Esophagus muscularis mucosa (tissue), 3 donors: Measurements from ENCODE around the gene CDRT4.

Experiments used
- CTCF ChIP-seq, 3 experiments: fragments of 200-600 bp in 2 of 3; fragments of 450-650 bp in 1 of 3; sonication (generic) in 2 of 3; IDR thresholded peaks; one replicate each; pipeline ENCODE4 v1.5.1; 2017 to 2019; ENCODE audit warnings: antibody characterized with exemption in 3 of 3, mild to moderate bottlenecking in 2 of 3, moderate library complexity in 1 of 3
- POLR2A ChIP-seq: fragments of 450-650 bp; IDR thresholded peaks from one replicate; pipeline ENCODE4 v1.6.1; 2017; ENCODE audit warnings: antibody characterized with exemption, moderate library complexity, mild to moderate bottlenecking, low read depth
- POLR2AphosphoS5 ChIP-seq, 2 donors: sonication (generic); formaldehyde crosslinking; IDR thresholded peaks; one replicate each; pipeline ENCODE4 v1.6.1; 2017; ENCODE audit warnings: antibody characterized with exemption in 2 of 2

- TF ChIP-seq POLR2AphosphoS5 (IDR thresholded peaks at IDR 0.05), result no peak
- no peak for TF ChIP-seq CTCF (IDR thresholded peaks at IDR 0.05)
- TF ChIP-seq POLR2A, result no peak
Measured at GRCh38 chr17:15398291-15398690, 69.1 kb downstream of the CDRT4 start.
